Endothelial cell of umbilical vein (primary cell): ENCODE results near the gene RABGAP1. TPM values are rescaled to one million over a fixed set of nuclear protein-coding genes. Genes with fewer than 3 reads are reported as not detected.

Experiments
- BruUV-seq: library from RNA; stranded (reverse); fragments of 400-500 nt; replicated peaks from 2 replicates; lab custom pipeline; 2021; lab: Mats Ljungman, UMichigan
- CTCF ChIA-PET: fragments of 300-600, 350-600 bp; sonication (Branson Sonifier 250); formaldehyde crosslinking; loops from one replicate; lab custom pipeline; 2021; ENCODE audit warnings: antibody characterized with exemption, inconsistent platforms; lab: Charles Lee
- POLR2A ChIA-PET: fragments of 300-600, 350-600 bp; sonication (Branson Sonifier 250); formaldehyde crosslinking; loops from one replicate; lab custom pipeline; 2021; ENCODE audit warnings: antibody characterized with exemption, inconsistent platforms; lab: Charles Lee
- DNase-seq: peaks from one replicate; pipeline ENCODE4 v3.0.0-alpha.2; 2011; ENCODE audit warnings: low read depth, low spot score
- FAIRE-seq: peaks from 2 replicates; lab custom pipeline; 2011; peaks lifted over from hg19 to GRCh38; lab: Jason Lieb, UNC
- H2AFZ ChIP-seq: 2 replicates; pipeline ENCODE4 v1.6.0; 2012; ENCODE audit warnings: low read depth, low read length, control low read depth, inconsistent platforms
- H3K27ac ChIP-seq: 2 replicates; pipeline ENCODE4 v1.5.1; 2011; ENCODE audit warnings: low read depth, mild to moderate bottlenecking, control low read depth, low read length, moderate library complexity; ENCODE audit not compliant: insufficient read depth
- H3K27me3 ChIP-seq, 2 experiments: 2 replicates each; pipeline versions ENCODE4 v1.6.0 to v1.6.1; 2011; ENCODE audit warnings: low read length in 2 of 2, mixed read lengths in 1 of 2; ENCODE audit not compliant: control insufficient read depth in 2 of 2, insufficient read depth in 2 of 2
- H3K36me3 ChIP-seq, 2 experiments: 2 replicates in 1 of 2; 3 replicates in 1 of 2; pipeline ENCODE4 v1.5.1; 2011; ENCODE audit warnings: low read length in 2 of 2, mild to moderate bottlenecking in 1 of 2, moderate library complexity in 1 of 2; ENCODE audit not compliant: control insufficient read depth in 2 of 2, insufficient read depth in 2 of 2; ENCODE audit errors: extremely low read depth in 1 of 2
- H3K4me1 ChIP-seq: 3 replicates; pipeline ENCODE4 v1.5.1; 2011; ENCODE audit warnings: mild to moderate bottlenecking, low read length; ENCODE audit not compliant: control insufficient read depth, insufficient read depth; ENCODE audit errors: extremely low read depth
- H3K4me2 ChIP-seq: 2 replicates; pipeline ENCODE4 v1.6.1; 2011; ENCODE audit warnings: low read length, control low read depth, mixed read lengths; ENCODE audit not compliant: insufficient read depth
- H3K4me3 ChIP-seq, 3 experiments: fragments of 200-600 bp in 1 of 3; sonication (generic), shearing (Covaris generic) in 1 of 3; replicated peaks in 1 of 3; 2 replicates each; pipeline ENCODE4 v1.5.1; 2011 to 2016; ENCODE audit warnings: control low read depth in 3 of 3, low read length in 3 of 3, mild to moderate bottlenecking in 2 of 3, inconsistent platforms in 1 of 3, low read depth in 1 of 3, moderate library complexity in 1 of 3; ENCODE audit not compliant: insufficient read depth in 1 of 3
- H3K79me2 ChIP-seq: 2 replicates; pipeline ENCODE4 v1.6.0; 2012; ENCODE audit warnings: low read length, inconsistent platforms; ENCODE audit not compliant: control insufficient read depth, insufficient read depth
- H3K9ac ChIP-seq: replicated peaks from 2 replicates; pipeline ENCODE3; 2011; ENCODE audit warnings: low read length, control low read depth; ENCODE audit not compliant: insufficient read depth; ENCODE audit errors: extremely low read depth
- H3K9me1 ChIP-seq: replicated peaks from 3 replicates; pipeline ENCODE4 v1.6.0; 2011; ENCODE audit warnings: mild to moderate bottlenecking, low read length; ENCODE audit not compliant: control insufficient read depth, insufficient read depth; ENCODE audit errors: extremely low read depth
- H3K9me3 ChIP-seq: replicated peaks from 2 replicates; pipeline ENCODE4 v1.5.1; 2012; ENCODE audit warnings: low read length, inconsistent platforms; ENCODE audit not compliant: control insufficient read depth, insufficient read depth
- H4K20me1 ChIP-seq: replicated peaks from 2 replicates; pipeline ENCODE3; 2011; ENCODE audit warnings: mild to moderate bottlenecking, low read length; ENCODE audit not compliant: control insufficient read depth, insufficient read depth; ENCODE audit errors: extremely low read depth
- EZH2 ChIP-seq: IDR thresholded peaks from 2 replicates; pipeline ENCODE4 v1.6.1; 2012; ENCODE audit warnings: borderline replicate concordance, low read depth, mild to moderate bottlenecking, moderate library complexity, low read length, inconsistent platforms; ENCODE audit not compliant: severe bottlenecking
- FOS ChIP-seq: IDR thresholded peaks from 2 replicates; pipeline ENCODE4 v1.6.1; 2011; ENCODE audit warnings: mild to moderate bottlenecking, low read length, moderate library complexity, borderline replicate concordance; ENCODE audit not compliant: insufficient read depth
- GATA2 ChIP-seq: IDR thresholded peaks from 2 replicates; pipeline ENCODE4 v1.7.0; 2011; ENCODE audit warnings: low read depth, mild to moderate bottlenecking, moderate library complexity, mixed read lengths, low read length; ENCODE audit not compliant: insufficient read length, insufficient read depth
- JUN ChIP-seq: IDR thresholded peaks from 2 replicates; pipeline ENCODE4 v1.6.1; 2011; ENCODE audit warnings: borderline replicate concordance, low read depth; ENCODE audit not compliant: insufficient read length, insufficient read depth
- MYC ChIP-seq: IDR thresholded peaks from one replicate; pipeline ENCODE4 v1.6.1; 2011; ENCODE audit warnings: mild to moderate bottlenecking, low read depth, low read length
- POLR2A ChIP-seq: IDR thresholded peaks from 2 replicates; pipeline ENCODE4 v1.6.1; 2012; ENCODE audit warnings: low read depth, mild to moderate bottlenecking, control low read depth, low read length
- POLR2AphosphoS5 ChIP-seq: IDR thresholded peaks from 2 replicates; pipeline ENCODE4 v1.6.1; 2012; ENCODE audit warnings: low read depth, mild to moderate bottlenecking, control low read depth, low read length, moderate library complexity; ENCODE audit not compliant: insufficient read depth
- dilution Hi-C: fragments of 300-500 bp; cut with MboI; formaldehyde crosslinking; loops from one replicate; pipeline ENCODE4 v1.15.0; 2019; ENCODE audit warnings: low sequenced_read_pairs; ENCODE audit not compliant: extremely low pct_ligation_motif_present
- intact Hi-C: fragments of 100-400 bp; cut with micrococcal nuclease; formaldehyde crosslinking; loops from one replicate; pipeline ENCODE4 v1.10.0; 2022
- polyA plus RNA-seq, 4 experiments: library from polyadenylated mRNA; depleted of rRNA in 3 of 4; stranded (reverse) in 3 of 4; unstranded in 1 of 4; fragments of >200 nt; gene quantifications; 2 replicates each; pipeline versions ENCODE4 v1.2.1 to v1.2.3, GENCODE V29; 2011 to 2012; ENCODE audit warnings: missing spikeins in 1 of 4
- total RNA-seq: library from RNA; stranded (reverse); gene quantifications from 2 replicates; pipeline ENCODE4 v1.2.3, GENCODE V29; 2021
- TF ChIP-seq, protein P1 (sequence below), 2 donors: IDR thresholded peaks; 1 replicate in 1 of 2; 2 replicates in 1 of 2; pipeline ENCODE4 v1.5.1; 2011; ENCODE audit warnings: low read length in 2 of 2, mild to moderate bottlenecking in 2 of 2, moderate library complexity in 2 of 2, control low read depth in 1 of 2, inconsistent platforms in 1 of 2, low read depth in 1 of 2; ENCODE audit not compliant: insufficient read depth in 1 of 2; ENCODE audit errors: extremely low read depth in 1 of 2
- TF ChIP-seq, protein P2 (sequence below): IDR thresholded peaks from 2 replicates; pipeline ENCODE4 v1.6.1; 2011; ENCODE audit not compliant: insufficient read depth, insufficient read length

The RABGAP1 gene
- total and polyA plus RNA-seq, 2 donors (not counting 3 experiments of a cell fraction or from before 2014, with no cell fraction given), result 19.0 to 53.6 TPM

DNA sequence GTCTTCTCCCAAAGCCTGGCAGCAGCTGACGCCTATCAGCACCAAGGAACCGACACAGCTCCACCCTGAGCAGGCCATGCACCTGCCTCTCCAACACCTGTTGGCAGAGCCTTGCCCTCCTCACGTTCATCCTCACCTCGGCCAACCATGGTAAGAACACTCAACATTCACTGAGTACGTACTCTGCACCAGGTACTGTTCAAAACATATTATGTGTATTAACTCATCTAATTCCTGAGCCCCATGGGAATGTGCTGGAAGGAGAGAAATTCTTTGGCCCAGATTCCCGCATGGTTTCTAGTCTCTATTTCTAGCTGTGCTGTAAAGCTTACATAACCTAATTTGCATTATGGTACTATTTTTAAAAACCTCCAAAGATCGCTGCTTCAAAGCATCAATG, 178.7 kb downstream of the RABGAP1 start:
- Histone ChIP-seq H3K9me3 (no peaks in the 10 kb centered on the region), H3K36me3 (no peaks in the 10 kb centered on the region), H3K4me1 (no peaks in the 10 kb centered on the region), H2AFZ (no peak overlapping the region), H3K4me2 (no peak overlapping the region), H3K79me2 (no peaks in the 10 kb centered on the region), H3K9ac (no peak overlapping the region), H3K27me3 (no peaks in the 10 kb centered on the region), H4K20me1 (no peaks in the 10 kb centered on the region), H3K9me1 (no peaks in the 10 kb centered on the region), H3K27ac (no peak overlapping the region), H3K4me3 (no peak overlapping the region)
- DNase-seq (no peak), FAIRE-seq (no peak)
- intact Hi-C loops (no loop called here), dilution Hi-C loops (no loop called here)
- TF ChIP-seq GATA2, result no peak
- TF ChIP-seq POLR2A, result no peak
- TF ChIP-seq JUN, result no peak
- TF ChIP-seq, protein P1, sequence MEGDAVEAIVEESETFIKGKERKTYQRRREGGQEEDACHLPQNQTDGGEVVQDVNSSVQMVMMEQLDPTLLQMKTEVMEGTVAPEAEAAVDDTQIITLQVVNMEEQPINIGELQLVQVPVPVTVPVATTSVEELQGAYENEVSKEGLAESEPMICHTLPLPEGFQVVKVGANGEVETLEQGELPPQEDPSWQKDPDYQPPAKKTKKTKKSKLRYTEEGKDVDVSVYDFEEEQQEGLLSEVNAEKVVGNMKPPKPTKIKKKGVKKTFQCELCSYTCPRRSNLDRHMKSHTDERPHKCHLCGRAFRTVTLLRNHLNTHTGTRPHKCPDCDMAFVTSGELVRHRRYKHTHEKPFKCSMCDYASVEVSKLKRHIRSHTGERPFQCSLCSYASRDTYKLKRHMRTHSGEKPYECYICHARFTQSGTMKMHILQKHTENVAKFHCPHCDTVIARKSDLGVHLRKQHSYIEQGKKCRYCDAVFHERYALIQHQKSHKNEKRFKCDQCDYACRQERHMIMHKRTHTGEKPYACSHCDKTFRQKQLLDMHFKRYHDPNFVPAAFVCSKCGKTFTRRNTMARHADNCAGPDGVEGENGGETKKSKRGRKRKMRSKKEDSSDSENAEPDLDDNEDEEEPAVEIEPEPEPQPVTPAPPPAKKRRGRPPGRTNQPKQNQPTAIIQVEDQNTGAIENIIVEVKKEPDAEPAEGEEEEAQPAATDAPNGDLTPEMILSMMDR (IDR thresholded peaks at IDR 0.05; ENCODE audit: extremely low read depth in 1 of 2, insufficient read depth in 1 of 2, low read depth in 1 of 2, low read length in 2 of 2), result no peak
- TF ChIP-seq MYC, result no peak
- no peak for TF ChIP-seq FOS
- TF ChIP-seq, protein P2, sequence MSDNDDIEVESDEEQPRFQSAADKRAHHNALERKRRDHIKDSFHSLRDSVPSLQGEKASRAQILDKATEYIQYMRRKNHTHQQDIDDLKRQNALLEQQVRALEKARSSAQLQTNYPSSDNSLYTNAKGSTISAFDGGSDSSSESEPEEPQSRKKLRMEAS, result no peak
- TF ChIP-seq EZH2, result no peak
- no peak for TF ChIP-seq POLR2AphosphoS5
- ChIA-PET CTCF (interaction anchor here (1.0 to 1.8 kb wide), 3 partner anchors 18 to 127 kb away, joined by 3 to 4 read pairs (median 4); no protein-coding TSS in a partner anchor), POLR2A (no interaction called here)
- BruUV-seq, result no TSS peak
